Activated CD8-positive, alpha-beta memory T cell treated with anti-CD3 and anti-CD28 coated beads, Interleukin-2, amount 50 U/mL, for 48 hours (primary cell): ENCODE results near the gene MTO1.
A peak's percentile ranks its signal among the peaks of the same experiment; 100 is the strongest.
"Not testable (repeated sequence)": the region's sequence is repeated elsewhere in the genome, so short reads cannot be mapped to it uniquely, and the experiment has no call there.

Source experiments
- DNase-seq: peaks from one replicate; pipeline ENCODE4 v3.0.0-alpha.2; 2020

Gene MTO1

DNA sequence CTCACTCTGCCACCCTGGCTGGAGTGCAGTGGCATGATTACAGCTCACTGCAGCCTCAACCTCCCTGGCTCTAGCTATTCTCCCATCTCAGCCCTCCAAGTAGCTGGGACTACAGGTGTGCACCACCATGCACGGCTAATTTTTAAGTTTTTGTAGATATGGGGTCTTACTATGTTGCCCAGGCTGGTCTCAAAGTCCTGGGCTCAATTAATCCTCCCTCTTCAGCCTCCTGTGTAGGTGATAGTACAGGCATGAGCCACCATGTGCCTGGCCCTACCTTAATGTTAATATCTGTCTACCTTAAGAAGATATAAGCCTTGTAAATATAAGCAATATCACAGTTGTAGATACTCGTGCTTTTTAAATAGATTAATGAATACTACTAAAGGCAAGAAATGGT lies 42.6 kb downstream of the MTO1 start:
- no peak for DNase-seq

DNA sequence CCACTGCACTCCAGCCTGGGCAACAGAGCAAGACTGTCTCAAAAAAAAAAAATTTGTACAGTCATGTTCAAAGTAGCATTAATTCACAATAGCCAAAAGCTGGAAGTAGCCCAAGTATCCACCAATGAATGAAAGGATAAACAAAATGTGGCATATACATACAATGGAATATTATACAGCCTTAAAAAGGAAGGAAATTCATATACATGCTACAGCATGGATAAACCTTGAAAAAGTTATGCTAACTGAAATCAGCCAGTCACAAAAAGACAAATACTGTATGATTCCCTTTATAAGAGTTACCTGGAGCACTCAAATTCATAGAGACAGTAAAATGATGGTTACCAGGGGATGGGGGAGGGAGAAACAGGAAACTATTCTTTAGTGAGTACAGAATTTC lies 43.6 kb downstream of the MTO1 start:
- DNase-seq, result no peak

- not testable (repeated sequence) for DNase-seq
Observed at GRCh38 chr6:73505705-73506104, 44.2 kb downstream of the MTO1 start.

DNA sequence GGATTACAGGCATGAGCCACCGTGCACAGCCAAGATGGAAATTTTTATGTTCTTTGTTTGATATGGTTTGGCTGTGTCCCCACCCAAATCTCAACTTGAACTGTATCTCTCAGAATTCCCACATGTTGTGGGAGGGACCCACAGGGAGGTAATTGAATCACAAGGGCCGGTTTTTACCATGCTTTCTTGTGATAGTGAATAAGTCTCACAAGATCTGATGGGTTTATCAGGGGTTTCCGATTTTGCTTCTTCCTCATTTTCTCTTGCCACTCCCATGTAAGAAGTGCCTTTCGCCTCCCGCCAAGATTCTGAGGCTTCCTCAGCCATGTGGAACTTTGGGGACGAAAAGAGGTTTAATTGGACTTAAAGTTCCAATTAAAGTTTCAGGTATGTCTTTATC lies 44.7 kb downstream of the MTO1 start:
- no peak for DNase-seq

DNA sequence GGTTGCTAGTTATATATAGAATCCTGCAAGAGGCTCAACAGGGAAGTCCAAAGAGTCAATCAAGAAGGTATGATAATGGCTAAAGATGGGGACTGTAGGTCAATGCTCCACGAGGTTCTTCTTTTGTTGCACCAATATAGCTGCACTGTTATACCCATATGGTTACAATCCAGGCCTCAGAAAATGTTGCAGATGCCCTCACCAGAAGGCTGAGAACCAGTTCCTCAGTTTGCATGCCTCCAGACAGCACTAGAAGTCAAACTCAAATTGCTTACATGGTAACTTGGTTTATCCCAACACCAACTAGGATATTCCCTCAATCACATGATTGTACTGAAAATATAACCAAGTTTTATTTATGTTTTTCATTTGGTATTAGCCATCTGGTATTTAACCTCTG lies 47.2 kb downstream of the MTO1 start:
- DNase-seq, result no peak

- DNase-seq, result no peak
Observed at GRCh38 chr6:73509851-73510250, 48.3 kb downstream of the MTO1 start.

- DNase-seq, result peak; percentile 51
Observed at GRCh38 chr6:73511796-73512195, 50.3 kb downstream of the MTO1 start.

GRCh38 chr6:73513496-73513854 lies 51.9 kb downstream of the MTO1 start:
- DNase-seq, result no peak

DNA sequence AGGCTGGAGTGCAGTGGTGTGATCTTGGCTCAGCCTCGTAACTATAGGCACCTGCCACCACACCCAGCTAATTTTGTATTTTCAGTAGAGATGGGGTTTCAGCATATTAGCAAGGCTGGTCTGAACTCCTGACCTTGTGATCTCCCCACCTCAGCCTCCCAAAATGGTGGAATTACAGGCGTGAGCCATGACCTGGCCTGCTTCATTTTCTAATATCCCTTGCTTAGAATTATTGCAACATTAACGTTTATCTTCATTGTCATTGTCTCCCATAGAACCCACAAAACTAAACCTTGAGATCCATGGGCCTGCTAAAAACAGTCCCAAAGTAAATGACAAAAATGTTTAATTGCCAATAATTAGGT lies 53.2 kb downstream of the MTO1 start:
- peak; percentile 78 for DNase-seq

GRCh38 chr6:73515204-73515655 lies 53.7 kb downstream of the MTO1 start:
- peak; percentile 81 for DNase-seq

DNA sequence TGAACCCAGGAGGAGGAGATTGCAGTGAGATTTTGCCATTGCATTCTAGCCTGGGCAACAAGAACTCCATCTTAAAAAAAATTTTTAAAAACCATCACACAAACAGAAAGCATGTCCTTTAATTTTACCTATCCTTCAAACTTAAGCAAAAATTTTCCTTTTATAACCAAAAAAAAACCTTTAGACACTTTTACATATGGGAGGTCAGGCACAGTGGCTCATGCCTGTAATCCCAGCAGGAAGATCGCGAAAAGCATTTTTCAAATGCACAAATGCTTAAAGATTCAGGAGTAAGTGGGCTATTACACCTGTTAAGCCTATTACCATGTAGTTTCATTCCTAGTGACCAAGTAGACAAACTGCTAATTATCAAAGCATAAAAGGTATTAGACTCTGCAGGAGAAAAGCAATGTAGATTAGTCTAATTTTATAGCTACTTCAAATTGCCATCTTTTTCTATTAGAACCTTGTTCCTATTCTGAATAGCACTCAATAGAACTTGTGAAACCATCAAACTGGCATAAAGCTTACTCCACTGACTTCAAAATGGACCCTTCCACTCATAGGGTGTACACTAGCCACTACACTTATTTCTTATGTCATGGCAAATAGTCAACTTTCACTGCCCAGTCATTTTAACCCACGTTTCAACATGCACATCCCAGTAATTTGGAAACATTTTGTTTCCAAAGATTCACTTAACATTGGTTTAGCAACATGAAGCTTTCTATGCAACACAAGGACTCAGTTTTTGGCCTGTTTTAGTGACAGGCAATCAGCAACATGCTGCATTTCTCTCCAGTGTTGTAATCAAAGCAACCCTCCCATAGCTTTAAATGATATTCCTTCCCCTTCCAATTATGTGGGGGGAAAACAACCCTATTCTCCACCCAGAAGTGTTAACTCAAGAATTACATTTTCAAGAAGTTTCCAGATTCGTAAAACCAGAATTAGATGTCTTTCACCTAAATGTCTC lies 55.3 kb downstream of the MTO1 start:
- DNase-seq, result peak; percentile 49

DNA sequence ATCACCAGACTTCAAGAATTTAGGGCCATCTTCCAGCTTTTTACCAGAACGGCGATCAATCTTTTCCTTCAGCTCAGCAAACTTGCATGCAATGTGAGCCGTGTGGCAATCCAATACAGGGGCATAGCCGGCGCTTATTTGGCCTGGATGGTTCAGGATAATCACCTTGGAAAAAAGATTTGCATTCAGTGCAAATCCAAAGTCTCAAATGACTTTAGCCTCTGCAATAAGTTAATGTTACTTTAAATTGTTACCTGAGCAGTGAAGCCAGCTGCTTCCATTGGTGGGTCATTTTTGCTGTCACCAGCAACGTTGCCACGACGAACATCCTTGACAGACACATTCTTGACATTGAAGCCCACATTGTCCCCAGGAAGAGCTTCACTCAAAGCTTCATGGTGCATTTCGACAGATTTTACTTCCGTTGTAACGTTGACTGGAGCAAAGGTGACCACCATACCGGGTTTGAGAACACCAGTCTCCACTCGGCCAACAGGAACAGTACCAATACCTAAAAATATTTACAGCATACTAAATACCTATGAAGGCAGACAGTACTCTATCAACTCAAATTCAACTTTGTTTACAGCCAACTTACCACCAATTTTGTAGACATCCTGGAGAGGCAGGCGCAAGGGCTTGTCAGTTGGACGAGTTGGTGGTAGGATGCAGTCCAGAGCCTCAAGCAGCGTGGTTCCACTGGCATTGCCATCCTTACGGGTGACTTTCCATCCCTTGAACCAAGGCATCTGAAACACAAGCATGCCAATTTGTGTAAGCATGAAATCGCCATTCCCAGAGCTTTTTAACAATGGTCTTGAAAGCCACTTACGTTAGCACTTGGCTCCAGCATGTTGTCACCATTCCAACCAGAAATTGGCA lies 56.8 kb downstream of the MTO1 start:
- DNase-seq, result peak; percentile 63

- peak; percentile 40 for DNase-seq
Observed at GRCh38 chr6:73518982-73519881, 57.7 kb downstream of the MTO1 start.

DNA sequence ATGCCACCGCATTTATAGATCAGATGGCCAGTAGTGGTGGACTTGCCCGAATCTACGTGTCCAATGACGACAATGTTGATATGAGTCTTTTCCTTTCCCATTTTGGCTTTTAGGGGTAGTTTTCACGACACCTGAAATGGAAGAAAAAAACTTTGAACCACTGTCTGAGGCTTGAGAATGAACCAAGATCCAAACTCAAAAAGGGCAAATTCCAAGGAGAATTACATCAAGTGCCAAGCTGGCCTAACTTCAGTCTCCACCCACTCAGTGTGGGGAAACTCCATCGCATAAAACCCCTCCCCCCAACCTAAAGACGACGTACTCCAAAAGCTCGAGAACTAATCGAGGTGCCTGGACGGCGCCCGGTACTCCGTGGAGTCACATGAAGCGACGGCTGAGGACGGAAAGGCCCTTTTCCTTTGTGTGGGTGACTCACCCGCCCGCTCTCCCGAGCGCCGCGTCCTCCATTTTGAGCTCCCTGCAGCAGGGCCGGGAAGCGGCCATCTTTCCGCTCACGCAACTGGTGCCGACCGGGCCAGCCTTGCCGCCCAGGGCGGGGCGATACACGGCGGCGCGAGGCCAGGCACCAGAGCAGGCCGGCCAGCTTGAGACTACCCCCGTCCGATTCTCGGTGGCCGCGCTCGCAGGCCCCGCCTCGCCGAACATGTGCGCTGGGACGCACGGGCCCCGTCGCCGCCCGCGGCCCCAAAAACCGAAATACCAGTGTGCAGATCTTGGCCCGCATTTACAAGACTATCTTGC lies 58.6 kb downstream of the MTO1 start:
- peak; percentile 94 for DNase-seq

DNA sequence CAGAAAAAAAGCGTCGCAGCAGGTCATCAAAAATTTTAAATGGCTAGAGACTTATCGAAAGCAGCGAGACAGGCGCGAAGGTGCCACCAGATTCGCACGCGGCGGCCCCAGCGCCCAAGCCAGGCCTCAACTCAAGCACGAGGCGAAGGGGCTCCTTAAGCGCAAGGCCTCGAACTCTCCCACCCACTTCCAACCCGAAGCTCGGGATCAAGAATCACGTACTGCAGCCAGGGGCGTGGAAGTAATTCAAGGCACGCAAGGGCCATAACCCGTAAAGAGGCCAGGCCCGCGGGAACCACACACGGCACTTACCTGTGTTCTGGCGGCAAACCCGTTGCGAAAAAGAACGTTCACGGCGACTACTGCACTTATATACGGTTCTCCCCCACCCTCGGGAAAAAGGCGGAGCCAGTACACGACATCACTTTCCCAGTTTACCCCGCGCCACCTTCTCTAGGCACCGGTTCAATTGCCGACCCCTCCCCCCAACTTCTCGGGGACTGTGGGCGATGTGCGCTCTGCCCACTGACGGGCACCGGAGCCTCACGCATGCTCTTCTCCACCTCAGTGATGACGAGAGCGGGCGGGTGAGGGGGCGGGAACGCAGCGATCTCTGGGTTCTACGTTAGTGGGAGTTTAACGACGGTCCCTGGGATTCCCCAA lies 59.3 kb downstream of the MTO1 start, which contains the start of gene EEF1A1:
Gene EEF1A1, minus strand, starts transcription at position 345 of the 663 bp plus-strand sequence. CDS start 1,006 bp downstream, outside the sequence.
- peak; percentile 98 for DNase-seq

DNA sequence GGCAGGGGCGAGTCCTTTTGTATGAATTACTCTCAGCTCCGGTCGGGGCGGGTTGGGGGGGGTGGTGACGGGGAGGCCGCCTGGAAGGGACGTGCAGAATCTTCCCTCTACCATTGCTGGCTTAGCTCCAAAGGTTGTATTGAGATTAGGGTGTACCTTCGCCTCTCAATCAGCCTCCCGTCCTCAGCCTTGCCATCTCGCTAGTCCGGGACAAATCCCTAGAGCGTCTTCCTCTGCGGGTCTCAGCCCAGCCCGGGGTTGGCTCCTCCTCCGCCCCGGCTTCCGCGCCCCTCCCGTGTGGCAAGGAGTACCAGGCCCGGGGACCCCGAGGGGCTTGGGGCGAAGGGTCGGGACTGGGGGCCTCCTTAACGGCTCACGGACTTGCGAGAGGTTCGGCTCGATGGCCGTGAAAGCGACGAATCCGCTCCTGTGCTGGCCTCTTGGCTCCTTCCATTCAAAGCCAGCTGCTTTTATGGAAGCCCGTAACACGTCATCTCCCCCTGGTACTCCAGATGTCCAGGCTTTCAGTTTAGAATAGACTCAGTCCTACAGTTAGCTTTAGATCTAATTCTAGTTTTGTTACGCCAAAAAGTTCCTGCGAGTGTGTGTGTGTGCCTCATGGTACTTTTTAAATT lies 59.9 kb downstream of the MTO1 start:
- DNase-seq, result peak; percentile 88

- DNase-seq, result peak; percentile 89
Observed at GRCh38 chr6:73523434-73524123, 62.0 kb downstream of the MTO1 start.

DNA sequence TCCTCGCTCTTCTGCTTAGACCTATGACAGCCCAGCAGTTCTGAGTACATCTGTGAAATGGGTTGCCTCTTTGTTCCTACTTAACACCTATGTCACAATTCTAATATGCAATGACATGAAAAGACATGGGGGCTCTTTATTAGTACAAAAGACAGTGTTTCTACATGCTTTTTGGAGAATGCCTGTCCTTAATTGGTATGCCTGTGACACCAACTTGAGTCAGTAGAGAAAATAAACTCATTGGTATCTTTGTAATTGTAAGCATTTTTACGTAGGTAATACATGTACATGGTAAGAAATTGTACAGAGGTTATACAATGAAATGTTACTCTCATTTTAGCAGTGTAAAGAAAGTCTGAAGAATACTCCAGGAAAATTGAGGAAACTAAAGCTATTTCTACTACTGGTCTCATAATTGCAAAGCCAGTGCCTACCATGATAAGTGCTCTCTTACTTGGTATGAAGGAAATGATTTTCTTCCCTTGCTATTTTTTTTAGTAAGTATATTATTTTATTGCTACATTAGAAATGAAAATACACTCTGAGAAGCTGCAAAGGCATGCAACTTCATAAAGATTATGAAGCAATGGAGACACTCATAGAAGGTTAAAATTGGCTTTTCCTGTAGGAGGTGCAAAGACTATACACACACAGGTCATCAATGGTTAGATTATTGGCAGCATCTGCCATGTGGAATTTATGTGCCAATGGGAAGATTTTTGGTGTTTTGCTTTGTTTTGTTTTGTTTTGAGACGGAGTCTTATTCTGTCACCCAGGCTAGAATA lies 64.2 kb downstream of the MTO1 start:
- DNase-seq, result no peak

DNA sequence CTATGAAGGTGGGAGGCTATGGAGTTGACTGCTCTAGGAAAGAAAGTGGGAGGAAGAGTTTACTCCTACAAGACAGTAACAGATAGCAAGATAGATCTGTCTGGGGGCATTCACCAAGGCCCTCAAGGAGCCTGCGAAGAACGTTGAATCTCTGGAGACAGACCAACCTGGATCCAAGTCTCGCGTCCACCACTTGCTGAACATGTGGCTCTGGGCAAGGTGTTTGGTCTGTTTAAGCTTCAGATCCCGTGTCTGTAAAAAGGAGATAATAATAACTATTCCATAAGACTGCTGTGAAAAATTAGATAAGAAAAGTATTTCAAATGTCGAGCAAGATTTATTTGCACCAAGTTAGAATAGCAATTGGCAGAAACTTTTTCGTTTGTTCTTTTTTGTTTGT lies 67.4 kb downstream of the MTO1 start:
- peak; percentile 25 for DNase-seq
